Smooth muscle cell (in vitro differentiated cells): ENCODE data around the gene CDH13. TPM values are rescaled to one million over a fixed set of nuclear protein-coding genes. Genes with fewer than 3 reads are reported as not detected.

Source experiments
- DNase-seq: peaks from one replicate; lab custom pipeline; 2025; ENCODE audit not compliant: unreplicated experiment; lab: John Stamatoyannopoulos, UW
- H2AFZ ChIP-seq: fragments of 200-600 bp; sonication (generic); 2 replicates; pipeline ENCODE4 v1.6.0; 2016; ENCODE audit warnings: antibody characterized with exemption, low read depth, mild to moderate bottlenecking
- H3F3A ChIP-seq: fragments of 200-600 bp; sonication (generic); 2 replicates; pipeline ENCODE4 v1.6.0; 2017; ENCODE audit warnings: antibody characterized with exemption, low read depth
- H3K27ac ChIP-seq: fragments of 200-600 bp; sonication (generic); 2 replicates; pipeline ENCODE4 v1.5.1; 2016; ENCODE audit warnings: low read depth, mild to moderate bottlenecking
- H3K27me3 ChIP-seq: fragments of 200-600 bp; sonication (generic); 2 replicates; pipeline ENCODE4 v1.6.1; 2016; ENCODE audit warnings: low read depth, mild to moderate bottlenecking
- H3K36me3 ChIP-seq: fragments of 200-600 bp; sonication (generic); 2 replicates; pipeline ENCODE4 v1.5.1; 2016; ENCODE audit warnings: low read depth
- H3K4me1 ChIP-seq: fragments of 200-600 bp; sonication (generic); 2 replicates; pipeline ENCODE4 v1.5.1; 2016; ENCODE audit warnings: low read depth
- H3K4me2 ChIP-seq: fragments of 200-600 bp; sonication (generic); 2 replicates; pipeline ENCODE4 v1.6.0; 2016; ENCODE audit warnings: mild to moderate bottlenecking
- H3K4me3 ChIP-seq: fragments of 200-600 bp; sonication (generic); 2 replicates; pipeline ENCODE4 v1.5.1; 2016; ENCODE audit warnings: mild to moderate bottlenecking
- H3K79me2 ChIP-seq: fragments of 200-600 bp; sonication (generic); 2 replicates; pipeline ENCODE4 v1.6.0; 2016; ENCODE audit warnings: low read depth, mild to moderate bottlenecking
- H3K9ac ChIP-seq: fragments of 200-600 bp; sonication (generic); 2 replicates; pipeline ENCODE4 v1.6.0; 2016; ENCODE audit warnings: low read depth
- H3K9me3 ChIP-seq: fragments of 200-600 bp; sonication (generic); replicated peaks from 2 replicates; pipeline ENCODE4 v1.5.1; 2016; ENCODE audit warnings: low read depth
- H4K20me1 ChIP-seq: fragments of 200-600 bp; sonication (generic); 2 replicates; pipeline ENCODE4 v1.6.0; 2016; ENCODE audit warnings: low read depth
- CTCF ChIP-seq: fragments of 200-600 bp; sonication (generic); IDR thresholded peaks from 2 replicates; pipeline ENCODE4 v1.5.1; 2017; ENCODE audit warnings: borderline replicate concordance, mild to moderate bottlenecking, antibody characterized with exemption; ENCODE audit not compliant: insufficient read depth, poor library complexity, severe bottlenecking
- WGBS: methylation state at CpG from one replicate; pipeline ENCODE4 v1.1.7; 2016; ENCODE audit warnings: low lambda C conversion rate; 5-methylcytosine and 5-hydroxymethylcytosine counted together
- polyA plus RNA-seq: library from polyadenylated mRNA; unstranded; fragments of >200 nt; fragmentation: Nextera tagmentation; extraction: Ambion mirVana; gene quantifications from 2 replicates; pipeline ENCODE4 v1.2.1, GENCODE V29; 2016
- total RNA-seq: library from RNA; depleted of rRNA; stranded (reverse); fragments of >200 nt; gene quantifications from 2 replicates; pipeline ENCODE4 v1.2.3, GENCODE V29; 2014

Gene CDH13
- total and polyA plus RNA-seq, 2 experiments from 2014 or later: 12.1 to 32.2 TPM

- Histone ChIP-seq H3K27me3 (no peaks in the 10 kb centered on the region), H3K4me1 (no peaks in the 10 kb centered on the region), H4K20me1 (no peaks in the 10 kb centered on the region), H3K79me2 (no peaks in the 10 kb centered on the region), H3K36me3 (no peaks in the 10 kb centered on the region), H3F3A (no peaks in the 10 kb centered on the region), H3K4me3 (no peak overlapping the region), H3K4me2 (no peak overlapping the region), H2AFZ (no peak overlapping the region), H3K27ac (no peak overlapping the region), H3K9ac (no peak overlapping the region), H3K9me3 (no peaks in the 10 kb centered on the region)
- DNase-seq: no peak
- TF ChIP-seq CTCF: no peak
- 73% methylated on average over 2 of the region's 2 CpGs for WGBS
Observed at GRCh38 chr16:83338941-83339340, 712.2 kb downstream of the CDH13 start.

GRCh38 chr16:83343935-83344366 is 717.2 kb downstream of the CDH13 start:
- H3K4me1 ChIP-seq: no peaks in the 10 kb centered on the region
- H3K9me3 ChIP-seq: no peaks in the 10 kb centered on the region
- no peak overlapping the region for H3K4me2 ChIP-seq
- no peak overlapping the region for H3K27ac ChIP-seq
- WGBS: 81% methylated on average over 8 of the region's 8 CpGs
- no peak overlapping the region for H3K9ac ChIP-seq
- no peak for TF ChIP-seq CTCF
- no peaks in the 10 kb centered on the region for H3K79me2 ChIP-seq
- no peak overlapping the region for H3K4me3 ChIP-seq
- H3F3A ChIP-seq: no peaks in the 10 kb centered on the region
- no peaks in the 10 kb centered on the region for H4K20me1 ChIP-seq
- no peaks in the 10 kb centered on the region for H3K36me3 ChIP-seq
- no peaks in the 10 kb centered on the region for H3K27me3 ChIP-seq
- no peak for DNase-seq
- H2AFZ ChIP-seq: no peak overlapping the region

- 88% methylated on average over 14 of the region's 14 CpGs for WGBS
- Histone ChIP-seq H3K9ac (no peak overlapping the region), H3K36me3 (no peaks in the 10 kb centered on the region), H3K4me1 (no peaks in the 10 kb centered on the region), H3K27ac (no peak overlapping the region), H3F3A (no peaks in the 10 kb centered on the region), H3K79me2 (no peaks in the 10 kb centered on the region), H3K4me3 (no peak overlapping the region), H2AFZ (no peak overlapping the region), H4K20me1 (no peaks in the 10 kb centered on the region), H3K4me2 (no peak overlapping the region), H3K27me3 (no peaks in the 10 kb centered on the region), H3K9me3 (no peaks in the 10 kb centered on the region)
- TF ChIP-seq CTCF: no peak
- DNase-seq: no peak
Observed at GRCh38 chr16:83345846-83346640, 719.3 kb downstream of the CDH13 start.

GRCh38 chr16:83348991-83349390 is 722.2 kb downstream of the CDH13 start:
- H3K36me3 ChIP-seq: no peaks in the 10 kb centered on the region
- H3K4me2 ChIP-seq: no peak overlapping the region
- H3F3A ChIP-seq: no peaks in the 10 kb centered on the region
- H3K9ac ChIP-seq: no peak overlapping the region
- no peaks in the 10 kb centered on the region for H4K20me1 ChIP-seq
- no peak for TF ChIP-seq CTCF
- H3K27me3 ChIP-seq: no peaks in the 10 kb centered on the region
- no peaks in the 10 kb centered on the region for H3K79me2 ChIP-seq
- H3K4me3 ChIP-seq: no peak overlapping the region
- H3K4me1 ChIP-seq: no peaks in the 10 kb centered on the region
- DNase-seq: no peak
- WGBS: 87% methylated on average over 5 of the region's 5 CpGs
- no peak overlapping the region for H3K27ac ChIP-seq
- H3K9me3 ChIP-seq: no peaks in the 10 kb centered on the region
- no peak overlapping the region for H2AFZ ChIP-seq
